ENCODE results near the gene COL19A1. TPM values are rescaled to one million over a fixed set of nuclear protein-coding genes. Genes with fewer than 3 reads are reported as not detected.

COL19A1 gene
- total and polyA plus RNA-seq, 9 of the 15 experiments (the other 6 are each of a cell fraction or from before 2014, with no cell fraction given): not detected

- BruUV-seq (replicated peaks): no TSS peak
- Histone ChIP-seq H3K4me1 (replicated peaks in 1 of 2; ENCODE audit: control insufficient read depth in 2 of 2, insufficient read depth in 2 of 2, low read length in 2 of 2) (no peaks in the 10 kb centered on the region), H3K9me1 (ENCODE audit: control insufficient read depth, insufficient read depth, low read length) (peaks cover 3% of the 10 kb centered on the region), H3K4me2 (ENCODE audit: insufficient read depth, low read length) (no peak overlapping the region), H3K79me2 (ENCODE audit: control insufficient read depth, insufficient read depth, low read length) (no peaks in the 10 kb centered on the region), H2AFZ (ENCODE audit: low read depth, low read length) (no peak overlapping the region), H3K27me3 (ENCODE audit: control insufficient read depth in 2 of 2, insufficient read depth in 2 of 2, low read length in 2 of 2) (peaks cover 3 to 15% of the 10 kb centered on the region in 2 experiments; a peak in 4 of 5 replicates), H3K9ac (ENCODE audit: insufficient read depth in 1 of 2, low read depth in 2 of 2, low read length in 2 of 2) (no peak overlapping the region), H3K36me3 (ENCODE audit: control insufficient read depth, insufficient read depth, low read length) (no peaks in the 10 kb centered on the region), H4K20me1 (replicated peaks; ENCODE audit: control insufficient read depth, insufficient read depth, low read length) (no peaks in the 10 kb centered on the region), H3K9me3 (replicated peaks; ENCODE audit: control insufficient read depth, insufficient read depth, low read depth, low read length) (no peaks in the 10 kb centered on the region), H3K4me3 (no peak overlapping the region), H3K27ac (ENCODE audit: extremely low read depth, low read depth, low read length) (no peak overlapping the region)
- ChIA-PET POLR2A (no interaction called here), CTCF (ENCODE audit: low intra/inter-chr PET ratio) (interaction anchor here (0.6 kb wide), 1 partner anchor 335 kb away, joined by 5 read pairs; no protein-coding TSS in a partner anchor)
- DNase-seq (ENCODE audit: extremely low read depth in 1 of 4, low spot score in 3 of 4) (no peak), ATAC-seq (no peak), FAIRE-seq (no peak)
- in situ Hi-C loops (cut with MboI): no loop called here
- WGBS (ENCODE audit: insufficient coverage, low coverage, missing lambda C conversion rate): 0% methylated on average over 2 of the region's 2 CpGs
- no peak for TF ChIP-seq ZNF75A (CRISPR knock-in tag; IDR thresholded peaks at IDR 0.05)
- TF ChIP-seq ZNF639 (CRISPR knock-in tag; conservative IDR thresholded peaks at IDR 0.05 in 1 of 2, IDR thresholded peaks at IDR 0.05 in 1 of 2): no peak
- TF ChIP-seq MGA (IDR thresholded peaks at IDR 0.05): no peak
- TF ChIP-seq EZH2 (IDR thresholded peaks at IDR 0.05; ENCODE audit: borderline replicate concordance, low read depth, low read length): no peak
- TF ChIP-seq ZNF224 (CRISPR knock-in tag; IDR thresholded peaks at IDR 0.05): no peak
- TF ChIP-seq TOE1 (IDR thresholded peaks at IDR 0.05; ENCODE audit: borderline replicate concordance): no peak
- no peak for TF ChIP-seq TOE1 (CRISPR knock-in tag; IDR thresholded peaks at IDR 0.05; ENCODE audit: borderline replicate concordance, low read depth)
- intact Hi-C loops (cut with micrococcal nuclease): no loop called here
Measured at GRCh38 chr6:70196531-70196930, 330.2 kb downstream of the COL19A1 start.
